Keratinocyte (primary cell): Measurements from ENCODE around the gene SLC39A11. TPM values are rescaled to one million over a fixed set of nuclear protein-coding genes. Genes with fewer than 3 reads are reported as not detected.

ENCODE experiments used
- DNase-seq: peaks from one replicate; pipeline ENCODE4 v3.0.0-alpha.2; 2011; ENCODE audit warnings: low read depth, missing footprints, low spot score
- FAIRE-seq: peaks from 2 replicates; lab custom pipeline; 2011; peaks lifted over from hg19 to GRCh38; lab: Jason Lieb, UNC
- H2AFZ ChIP-seq: 2 replicates; pipeline ENCODE4 v1.6.0; 2012; ENCODE audit warnings: low read length, control low read depth, inconsistent platforms; ENCODE audit not compliant: control insufficient read depth
- H3K27ac ChIP-seq: 2 replicates; pipeline ENCODE4 v1.5.1; 2011; ENCODE audit warnings: low read length; ENCODE audit not compliant: control insufficient read depth, insufficient read depth
- H3K27me3 ChIP-seq: 3 replicates; pipeline ENCODE4 v1.6.0; 2011; ENCODE audit warnings: low read length; ENCODE audit not compliant: control insufficient read depth, insufficient read depth; ENCODE audit errors: extremely low read depth
- H3K36me3 ChIP-seq, 2 experiments: 2 replicates in 1 of 2; 3 replicates in 1 of 2; pipeline ENCODE4 v1.5.1; 2011; ENCODE audit warnings: low read length in 2 of 2, mild to moderate bottlenecking in 1 of 2; ENCODE audit not compliant: control insufficient read depth in 2 of 2, insufficient read depth in 2 of 2; ENCODE audit errors: extremely low read depth in 1 of 2
- H3K4me1 ChIP-seq: 3 replicates; pipeline ENCODE4 v1.5.1; 2011; ENCODE audit warnings: low read length; ENCODE audit not compliant: control insufficient read depth, insufficient read depth; ENCODE audit errors: extremely low read depth
- H3K4me2 ChIP-seq: 3 replicates; pipeline ENCODE4 v1.6.0; 2011; ENCODE audit warnings: low read depth, low read length; ENCODE audit not compliant: control insufficient read depth, insufficient read depth; ENCODE audit errors: extremely low read depth
- H3K4me3 ChIP-seq, 3 experiments: fragments of 200-600 bp in 1 of 3; sonication (generic) in 1 of 3; 2 replicates in 2 of 3; 3 replicates in 1 of 3; pipeline ENCODE4 v1.5.1; 2011 to 2016; ENCODE audit warnings: low read length in 3 of 3, mild to moderate bottlenecking in 3 of 3, control low read depth in 2 of 3, inconsistent platforms in 1 of 3, low read depth in 1 of 3, mixed read lengths in 1 of 3, mixed run types in 1 of 3, moderate library complexity in 1 of 3; ENCODE audit not compliant: control insufficient read depth in 2 of 3, insufficient read depth in 2 of 3; ENCODE audit errors: extremely low read depth in 1 of 3
- H3K79me2 ChIP-seq: 2 replicates; pipeline ENCODE4 v1.6.0; 2012; ENCODE audit warnings: low read length; ENCODE audit not compliant: control insufficient read depth, insufficient read depth
- H3K9ac ChIP-seq: 3 replicates; pipeline ENCODE4 v1.6.0; 2011; ENCODE audit warnings: low read length; ENCODE audit not compliant: control insufficient read depth, insufficient read depth; ENCODE audit errors: extremely low read depth
- H3K9me1 ChIP-seq: 3 replicates; pipeline ENCODE4 v1.6.0; 2011; ENCODE audit warnings: low read length; ENCODE audit not compliant: control insufficient read depth, insufficient read depth; ENCODE audit errors: extremely low read depth
- H3K9me3 ChIP-seq: 2 replicates; pipeline ENCODE4 v1.5.1; 2012; ENCODE audit warnings: low read depth, low read length; ENCODE audit not compliant: control insufficient read depth
- H4K20me1 ChIP-seq: 3 replicates; pipeline ENCODE4 v1.6.0; 2011; ENCODE audit warnings: low read length; ENCODE audit not compliant: control insufficient read depth, insufficient read depth; ENCODE audit errors: extremely low read depth
- EZH2 ChIP-seq: IDR thresholded peaks from one replicate; pipeline ENCODE4 v1.6.1; 2012; ENCODE audit warnings: inconsistent platforms, mild to moderate bottlenecking, low read length, moderate library complexity
- dilution Hi-C: fragments of 300-500 bp; cut with MboI; formaldehyde crosslinking; loops from one replicate; pipeline ENCODE4 v1.7.0; 2020; ENCODE audit warnings: low sequenced_read_pairs; ENCODE audit not compliant: extremely low pct_ligation_motif_present
- polyA plus RNA-seq, 5 experiments: library from polyadenylated mRNA; depleted of rRNA in 3 of 5; stranded (reverse) in 3 of 5; stranded (forward) in 1 of 5; unstranded in 1 of 5; fragments of >200 nt; gene quantifications; 1 replicate in 1 of 5; 2 replicates in 3 of 5; 3 replicates in 1 of 5; pipeline versions ENCODE4 v1.2.1 to v1.2.3, GENCODE V29; 2011 to 2012; ENCODE audit warnings: missing spikeins in 2 of 5, low read depth in 1 of 5, low replicate concordance in 1 of 5
- TF ChIP-seq, protein P1 (sequence below), 3 experiments: IDR thresholded peaks in 1 of 3; conservative IDR thresholded peaks in 1 of 3; optimal IDR thresholded peaks in 1 of 3; 2 replicates in 2 of 3; 3 replicates in 1 of 3; pipeline versions ENCODE3 to v1.5.1; 2011; ENCODE audit warnings: low read length in 3 of 3, mild to moderate bottlenecking in 3 of 3, moderate library complexity in 2 of 3, control low read depth in 1 of 3, inconsistent platforms in 1 of 3; ENCODE audit not compliant: insufficient read depth in 2 of 3; ENCODE audit errors: extremely low read depth in 1 of 3

Gene SLC39A11
- polyA plus RNA-seq, 1 donor (not counting 4 experiments of a cell fraction or from before 2014, with no cell fraction given): 11.5 TPM

DNA sequence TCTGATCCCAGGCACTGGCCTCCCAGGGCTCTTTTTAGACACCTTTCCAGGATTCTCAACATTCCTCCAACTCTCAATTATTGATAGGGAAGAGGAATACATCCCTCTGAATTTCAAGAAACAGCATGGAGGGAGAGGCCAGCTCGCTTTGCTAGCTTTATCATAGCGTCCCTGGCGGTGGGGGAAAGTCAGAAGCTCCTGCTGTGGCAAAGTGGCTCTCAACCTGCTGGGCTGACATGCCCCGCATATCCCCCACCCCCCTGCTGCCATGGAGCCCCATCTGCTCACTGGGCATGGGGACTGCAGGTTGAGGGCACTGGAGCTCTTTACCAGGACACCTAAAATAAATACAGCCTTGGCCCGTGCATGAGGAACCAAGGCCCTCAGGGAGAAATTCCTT, 140.3 kb downstream of the SLC39A11 start:
- Histone ChIP-seq H3K9ac (no peak overlapping the region), H3K27me3 (no peaks in the 10 kb centered on the region), H3K9me1 (no peaks in the 10 kb centered on the region), H3K79me2 (no peaks in the 10 kb centered on the region), H3K9me3 (no peaks in the 10 kb centered on the region), H4K20me1 (no peaks in the 10 kb centered on the region), H3K4me1 (no peaks in the 10 kb centered on the region), H3K4me2 (no peak overlapping the region), H3K27ac (no peak overlapping the region), H3K36me3 (no peaks in the 10 kb centered on the region), H2AFZ (no peak overlapping the region), H3K4me3 (no peak overlapping the region)
- FAIRE-seq (no peak), DNase-seq (no peak)
- dilution Hi-C loops: no loop called here
- TF ChIP-seq, protein P1, sequence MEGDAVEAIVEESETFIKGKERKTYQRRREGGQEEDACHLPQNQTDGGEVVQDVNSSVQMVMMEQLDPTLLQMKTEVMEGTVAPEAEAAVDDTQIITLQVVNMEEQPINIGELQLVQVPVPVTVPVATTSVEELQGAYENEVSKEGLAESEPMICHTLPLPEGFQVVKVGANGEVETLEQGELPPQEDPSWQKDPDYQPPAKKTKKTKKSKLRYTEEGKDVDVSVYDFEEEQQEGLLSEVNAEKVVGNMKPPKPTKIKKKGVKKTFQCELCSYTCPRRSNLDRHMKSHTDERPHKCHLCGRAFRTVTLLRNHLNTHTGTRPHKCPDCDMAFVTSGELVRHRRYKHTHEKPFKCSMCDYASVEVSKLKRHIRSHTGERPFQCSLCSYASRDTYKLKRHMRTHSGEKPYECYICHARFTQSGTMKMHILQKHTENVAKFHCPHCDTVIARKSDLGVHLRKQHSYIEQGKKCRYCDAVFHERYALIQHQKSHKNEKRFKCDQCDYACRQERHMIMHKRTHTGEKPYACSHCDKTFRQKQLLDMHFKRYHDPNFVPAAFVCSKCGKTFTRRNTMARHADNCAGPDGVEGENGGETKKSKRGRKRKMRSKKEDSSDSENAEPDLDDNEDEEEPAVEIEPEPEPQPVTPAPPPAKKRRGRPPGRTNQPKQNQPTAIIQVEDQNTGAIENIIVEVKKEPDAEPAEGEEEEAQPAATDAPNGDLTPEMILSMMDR (optimal IDR thresholded peaks at IDR 0.05 in 1 of 3, IDR thresholded peaks at IDR 0.05 in 1 of 3, conservative IDR thresholded peaks at IDR 0.05 in 1 of 3; ENCODE audit: extremely low read depth in 1 of 3, insufficient read depth in 2 of 3, low read length in 3 of 3): no peak
- TF ChIP-seq EZH2: no peak

DNA sequence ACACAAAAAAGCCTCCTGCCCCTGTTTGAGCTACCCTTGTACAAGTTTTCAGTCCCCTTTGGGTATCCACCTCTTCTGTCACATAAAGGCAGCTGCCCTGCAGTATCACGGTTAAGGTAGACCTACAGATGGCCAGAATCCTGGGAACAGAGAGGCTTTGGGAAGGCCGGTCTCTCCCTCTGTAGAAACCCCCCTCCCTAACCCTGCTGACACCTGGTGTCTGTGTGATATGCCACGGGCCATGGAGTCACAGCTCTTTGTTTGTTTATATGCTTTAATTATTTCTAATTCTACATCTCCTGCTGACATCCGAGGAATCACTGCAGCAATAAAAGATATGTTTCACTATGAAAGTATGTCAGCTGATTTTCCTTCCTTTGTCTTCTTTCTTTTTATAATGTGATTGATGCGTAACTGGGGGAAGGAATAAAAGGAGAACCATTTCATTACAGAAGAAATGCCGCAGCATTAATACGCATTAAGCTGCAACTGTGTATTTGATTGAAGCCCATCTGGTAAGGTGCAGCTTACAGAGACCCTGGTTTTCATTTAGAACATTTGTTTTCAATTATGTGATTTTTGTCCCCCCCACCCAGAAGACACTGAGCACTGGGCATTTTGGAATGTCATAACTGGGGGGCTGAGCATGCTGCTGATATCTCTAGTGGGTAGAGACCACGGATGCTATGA, 142.1 kb downstream of the SLC39A11 start:
- TF ChIP-seq, protein P1 (optimal IDR thresholded peaks at IDR 0.05 in 1 of 3, IDR thresholded peaks at IDR 0.05 in 1 of 3, conservative IDR thresholded peaks at IDR 0.05 in 1 of 3; ENCODE audit: extremely low read depth in 1 of 3, insufficient read depth in 2 of 3, low read length in 3 of 3): no peak
- TF ChIP-seq EZH2: no peak
- H2AFZ ChIP-seq: no peak overlapping the region
- FAIRE-seq: no peak
- no peaks in the 10 kb centered on the region for H3K27me3 ChIP-seq
- no peaks in the 10 kb centered on the region for H4K20me1 ChIP-seq
- H3K9ac ChIP-seq: no peak overlapping the region
- H3K4me1 ChIP-seq: no peaks in the 10 kb centered on the region
- H3K4me2 ChIP-seq: no peak overlapping the region
- no peak for DNase-seq
- H3K4me3 ChIP-seq: no peak overlapping the region
- no peak overlapping the region for H3K27ac ChIP-seq
- no peaks in the 10 kb centered on the region for H3K9me1 ChIP-seq
- H3K9me3 ChIP-seq: no peaks in the 10 kb centered on the region
- no peaks in the 10 kb centered on the region for H3K79me2 ChIP-seq
- H3K36me3 ChIP-seq: no peaks in the 10 kb centered on the region
- dilution Hi-C loops: no loop called here
